HepG2 (cell line): Measurements from ENCODE around the gene MAPKAPK3. TPM values are rescaled to one million over a fixed set of nuclear protein-coding genes. Genes with fewer than 3 reads are reported as not detected.

ENCODE experiments used
- BCL6 ChIP-seq: IDR thresholded peaks from 2 replicates; pipeline ENCODE4 v1.6.1; 2016; ENCODE audit warnings: missing genetic modification reagents, missing compliant biosample characterization
- FOSL1 ChIP-seq: sonication (generic); formaldehyde crosslinking; IDR thresholded peaks from 2 replicates; pipeline ENCODE4 v1.9.0; 2021; ENCODE audit warnings: missing genetic modification reagents, borderline replicate concordance
- GATA4 ChIP-seq: sonication (generic); IDR thresholded peaks from 2 replicates; pipeline ENCODE4 v1.6.1; 2016; ENCODE audit warnings: antibody characterized with exemption, low read depth, borderline replicate concordance
- NFE2L2 ChIP-seq: fragments of 150-350 bp; IDR thresholded peaks from 2 replicates; pipeline ENCODE4 v1.6.1; 2014; ENCODE audit warnings: low read length
- SYNCRIP ChIP-seq: fragments of 200-400 bp; formaldehyde crosslinking; IDR thresholded peaks from 2 replicates; pipeline ENCODE4 v1.6.1; 2018; ENCODE audit warnings: mild to moderate bottlenecking, low read depth, low read length; ENCODE audit not compliant: insufficient read depth
- TEAD3 ChIP-seq: optimal IDR thresholded peaks from 2 replicates; pipeline ENCODE3; 2016; ENCODE audit warnings: borderline replicate concordance
- polyA plus RNA-seq, 8 experiments: library from polyadenylated mRNA; depleted of rRNA in 3 of 8; stranded (reverse) in 7 of 8; unstranded in 1 of 8; fragments of >200 nt; fragmentation: Illumina TruSeq in 4 of 8; extraction: Trizol in 4 of 8; gene quantifications; 2 replicates each; pipeline versions ENCODE4 v1.2.1 to v1.2.3, GENCODE V29; 2011 to 2016; ENCODE audit warnings: low read depth in 4 of 8, missing spikeins in 1 of 8, mixed read lengths in 1 of 8; ENCODE audit not compliant: insufficient read depth in 1 of 8
- total RNA-seq, 5 experiments: library from RNA; depleted of rRNA; stranded (reverse); fragments of >200 nt; fragmentation: Illumina TruSeq; extraction: Trizol; gene quantifications; 2 replicates each; pipeline ENCODE4 v1.2.3, GENCODE V29; 2016; ENCODE audit warnings: low read depth in 1 of 5
- TF ChIP-seq, protein P1 (sequence below): sonication (generic); formaldehyde crosslinking; IDR thresholded peaks from 2 replicates; pipeline ENCODE4 v1.4.0; 2020; ENCODE audit warnings: missing genetic modification reagents, borderline replicate concordance
- TF ChIP-seq, protein P2 (sequence below): sonication (generic); formaldehyde crosslinking; IDR thresholded peaks from 2 replicates; pipeline ENCODE4 v1.4.0; 2020; ENCODE audit warnings: missing genetic modification reagents, low read depth, mild to moderate bottlenecking, borderline replicate concordance
- TF ChIP-seq, protein P3 (sequence below): sonication (generic); formaldehyde crosslinking; IDR thresholded peaks from 2 replicates; pipeline ENCODE4 v1.4.0; 2020; ENCODE audit warnings: missing genetic modification reagents

Gene MAPKAPK3
- total and polyA plus RNA-seq, 2 of the 13 experiments (the other 11 are each of a cell fraction or from before 2014, with no cell fraction given): 39.9 to 41.2 TPM

DNA sequence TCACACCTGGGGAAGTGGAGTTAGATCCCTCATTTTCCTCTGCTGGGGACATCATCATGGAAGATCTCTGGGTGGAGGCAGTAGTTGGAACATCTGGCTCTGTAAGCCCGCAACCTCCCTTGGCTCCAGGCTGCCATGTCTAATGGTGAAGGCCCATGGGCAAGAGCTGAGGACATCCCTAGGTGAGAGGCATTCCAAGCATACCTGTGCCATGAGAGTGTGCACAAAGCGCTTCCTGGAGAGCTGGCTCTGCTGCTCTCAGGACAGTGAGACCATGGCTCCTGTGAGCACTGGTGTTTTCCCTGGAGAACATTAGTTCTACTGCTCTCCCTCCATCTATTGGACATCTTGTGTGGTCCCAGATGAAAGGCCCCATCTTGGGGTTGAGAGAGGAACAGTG lies 7.7 kb downstream of the MAPKAPK3 start (continued):
- TF ChIP-seq, protein P1, sequence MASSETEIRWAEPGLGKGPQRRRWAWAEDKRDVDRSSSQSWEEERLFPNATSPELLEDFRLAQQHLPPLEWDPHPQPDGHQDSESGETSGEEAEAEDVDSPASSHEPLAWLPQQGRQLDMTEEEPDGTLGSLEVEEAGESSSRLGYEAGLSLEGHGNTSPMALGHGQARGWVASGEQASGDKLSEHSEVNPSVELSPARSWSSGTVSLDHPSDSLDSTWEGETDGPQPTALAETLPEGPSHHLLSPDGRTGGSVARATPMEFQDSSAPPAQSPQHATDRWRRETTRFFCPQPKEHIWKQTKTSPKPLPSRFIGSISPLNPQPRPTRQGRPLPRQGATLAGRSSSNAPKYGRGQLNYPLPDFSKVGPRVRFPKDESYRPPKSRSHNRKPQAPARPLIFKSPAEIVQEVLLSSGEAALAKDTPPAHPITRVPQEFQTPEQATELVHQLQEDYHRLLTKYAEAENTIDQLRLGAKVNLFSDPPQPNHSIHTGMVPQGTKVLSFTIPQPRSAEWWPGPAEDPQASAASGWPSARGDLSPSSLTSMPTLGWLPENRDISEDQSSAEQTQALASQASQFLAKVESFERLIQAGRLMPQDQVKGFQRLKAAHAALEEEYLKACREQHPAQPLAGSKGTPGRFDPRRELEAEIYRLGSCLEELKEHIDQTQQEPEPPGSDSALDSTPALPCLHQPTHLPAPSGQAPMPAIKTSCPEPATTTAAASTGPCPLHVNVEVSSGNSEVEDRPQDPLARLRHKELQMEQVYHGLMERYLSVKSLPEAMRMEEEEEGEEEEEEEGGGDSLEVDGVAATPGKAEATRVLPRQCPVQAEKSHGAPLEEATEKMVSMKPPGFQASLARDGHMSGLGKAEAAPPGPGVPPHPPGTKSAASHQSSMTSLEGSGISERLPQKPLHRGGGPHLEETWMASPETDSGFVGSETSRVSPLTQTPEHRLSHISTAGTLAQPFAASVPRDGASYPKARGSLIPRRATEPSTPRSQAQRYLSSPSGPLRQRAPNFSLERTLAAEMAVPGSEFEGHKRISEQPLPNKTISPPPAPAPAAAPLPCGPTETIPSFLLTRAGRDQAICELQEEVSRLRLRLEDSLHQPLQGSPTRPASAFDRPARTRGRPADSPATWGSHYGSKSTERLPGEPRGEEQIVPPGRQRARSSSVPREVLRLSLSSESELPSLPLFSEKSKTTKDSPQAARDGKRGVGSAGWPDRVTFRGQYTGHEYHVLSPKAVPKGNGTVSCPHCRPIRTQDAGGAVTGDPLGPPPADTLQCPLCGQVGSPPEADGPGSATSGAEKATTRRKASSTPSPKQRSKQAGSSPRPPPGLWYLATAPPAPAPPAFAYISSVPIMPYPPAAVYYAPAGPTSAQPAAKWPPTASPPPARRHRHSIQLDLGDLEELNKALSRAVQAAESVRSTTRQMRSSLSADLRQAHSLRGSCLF (CRISPR knock-in tag): no peak
- TF ChIP-seq SYNCRIP (no peak), GATA4 (no peak), NFE2L2 (no peak), TEAD3 (CRISPR knock-in tag) (peak; percentile 98), BCL6 (0 out of 2 replicates have a peak, but pooled peaks have one; percentile 39), FOSL1 (CRISPR knock-in tag) (no peak)
- TF ChIP-seq, protein P2, sequence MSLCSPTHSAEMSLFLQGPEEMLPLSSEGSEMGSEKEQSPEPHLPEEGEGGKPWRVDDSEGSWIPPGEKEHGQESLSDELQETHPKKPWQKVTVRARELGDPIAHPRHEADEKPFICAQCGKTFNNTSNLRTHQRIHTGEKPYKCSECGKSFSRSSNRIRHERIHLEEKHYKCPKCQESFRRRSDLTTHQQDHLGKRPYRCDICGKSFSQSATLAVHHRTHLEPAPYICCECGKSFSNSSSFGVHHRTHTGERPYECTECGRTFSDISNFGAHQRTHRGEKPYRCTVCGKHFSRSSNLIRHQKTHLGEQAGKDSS (CRISPR knock-in tag): no peak
- TF ChIP-seq, protein P3, sequence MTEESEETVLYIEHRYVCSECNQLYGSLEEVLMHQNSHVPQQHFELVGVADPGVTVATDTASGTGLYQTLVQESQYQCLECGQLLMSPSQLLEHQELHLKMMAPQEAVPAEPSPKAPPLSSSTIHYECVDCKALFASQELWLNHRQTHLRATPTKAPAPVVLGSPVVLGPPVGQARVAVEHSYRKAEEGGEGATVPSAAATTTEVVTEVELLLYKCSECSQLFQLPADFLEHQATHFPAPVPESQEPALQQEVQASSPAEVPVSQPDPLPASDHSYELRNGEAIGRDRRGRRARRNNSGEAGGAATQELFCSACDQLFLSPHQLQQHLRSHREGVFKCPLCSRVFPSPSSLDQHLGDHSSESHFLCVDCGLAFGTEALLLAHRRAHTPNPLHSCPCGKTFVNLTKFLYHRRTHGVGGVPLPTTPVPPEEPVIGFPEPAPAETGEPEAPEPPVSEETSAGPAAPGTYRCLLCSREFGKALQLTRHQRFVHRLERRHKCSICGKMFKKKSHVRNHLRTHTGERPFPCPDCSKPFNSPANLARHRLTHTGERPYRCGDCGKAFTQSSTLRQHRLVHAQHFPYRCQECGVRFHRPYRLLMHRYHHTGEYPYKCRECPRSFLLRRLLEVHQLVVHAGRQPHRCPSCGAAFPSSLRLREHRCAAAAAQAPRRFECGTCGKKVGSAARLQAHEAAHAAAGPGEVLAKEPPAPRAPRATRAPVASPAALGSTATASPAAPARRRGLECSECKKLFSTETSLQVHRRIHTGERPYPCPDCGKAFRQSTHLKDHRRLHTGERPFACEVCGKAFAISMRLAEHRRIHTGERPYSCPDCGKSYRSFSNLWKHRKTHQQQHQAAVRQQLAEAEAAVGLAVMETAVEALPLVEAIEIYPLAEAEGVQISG (CRISPR knock-in tag): no peak
